ENCODE data around the gene REXO1.

Gene REXO1

GRCh38 chr19:1765904-1766799 lies 82.1 kb downstream of the REXO1 start:
- DNase-seq: no peak
